NCI-H1105 treated with DMSO at 0.1 percent for 48 hours (cell line): Measurements from ENCODE around the gene CDH4.

Experiments
- DNase-seq: peaks from one replicate; lab custom pipeline; 2025; lab: John Stamatoyannopoulos, UW

The CDH4 gene

DNA sequence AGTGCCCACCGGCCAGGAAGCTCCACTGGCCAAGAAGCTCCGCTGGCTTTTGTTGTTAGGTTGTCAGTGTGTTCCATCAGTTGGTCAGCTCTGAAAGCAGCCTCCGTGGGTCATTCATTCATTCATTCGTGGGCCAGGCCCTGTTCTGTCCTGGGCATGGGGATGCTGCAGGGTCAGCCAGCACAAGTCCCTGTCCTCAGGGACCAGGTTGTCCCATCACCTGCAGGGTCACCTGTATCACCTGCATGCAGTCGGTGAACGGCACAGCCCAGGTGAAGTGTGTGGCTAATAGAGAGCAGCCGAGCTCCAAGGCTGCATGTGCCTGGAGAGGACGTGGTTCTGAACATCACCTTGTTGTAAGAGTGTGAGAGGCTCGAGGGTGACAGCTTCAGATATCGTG, 403.5 kb downstream of the CDH4 start:
- DNase-seq = no peak

DNA sequence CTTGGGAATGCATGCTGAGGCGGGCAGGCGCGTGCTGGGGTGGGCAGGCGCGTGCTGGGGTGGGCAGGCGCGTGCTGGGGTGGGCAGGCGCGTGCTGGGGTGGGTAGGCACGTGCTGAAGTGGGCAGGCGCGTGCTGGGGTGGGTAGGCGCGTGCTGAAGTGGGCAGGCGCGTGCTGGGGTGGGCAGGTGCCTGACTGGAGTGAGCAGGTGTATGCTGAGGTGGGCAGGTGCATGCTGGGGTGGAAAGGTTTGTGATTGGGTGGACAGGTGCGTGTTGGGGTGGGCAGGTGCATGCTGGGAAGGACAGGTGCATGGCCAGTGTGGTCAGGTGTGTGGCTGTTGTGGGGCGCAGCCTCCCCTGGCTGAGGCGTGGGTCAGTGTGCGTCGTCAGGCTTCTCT, 404.1 kb downstream of the CDH4 start:
- no peak for DNase-seq

DNA sequence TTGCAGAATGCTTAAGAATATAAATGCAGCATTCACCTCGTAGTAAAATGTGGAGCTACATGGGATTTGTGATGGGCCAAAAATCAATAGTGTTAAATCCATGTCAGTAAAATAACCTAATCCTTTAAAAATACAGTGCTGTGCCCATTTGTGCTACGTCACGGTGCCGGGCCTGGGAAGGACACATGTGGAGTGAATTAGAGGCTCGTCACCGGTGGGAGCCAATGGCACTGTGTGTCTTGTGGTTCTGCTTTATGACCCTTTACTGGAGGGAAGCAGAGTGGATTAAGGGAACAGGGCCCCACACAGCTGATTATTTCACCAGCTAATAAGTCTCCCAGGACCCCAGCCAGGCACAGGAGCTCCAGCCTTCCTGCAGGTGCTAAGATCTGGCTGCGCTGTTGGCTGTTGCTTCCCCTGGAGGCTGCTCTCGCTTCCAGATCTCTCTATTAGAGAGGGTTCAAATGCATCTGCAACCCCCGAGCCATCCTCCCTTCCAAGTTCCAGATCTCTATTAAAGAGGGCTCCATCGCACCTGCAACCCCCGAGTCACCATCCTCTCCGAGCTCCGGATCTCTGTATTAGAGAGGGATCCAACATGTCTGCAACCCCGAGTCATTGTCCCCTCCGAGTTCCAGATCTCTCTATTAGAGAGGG, 405.8 kb downstream of the CDH4 start:
- no peak for DNase-seq

DNA sequence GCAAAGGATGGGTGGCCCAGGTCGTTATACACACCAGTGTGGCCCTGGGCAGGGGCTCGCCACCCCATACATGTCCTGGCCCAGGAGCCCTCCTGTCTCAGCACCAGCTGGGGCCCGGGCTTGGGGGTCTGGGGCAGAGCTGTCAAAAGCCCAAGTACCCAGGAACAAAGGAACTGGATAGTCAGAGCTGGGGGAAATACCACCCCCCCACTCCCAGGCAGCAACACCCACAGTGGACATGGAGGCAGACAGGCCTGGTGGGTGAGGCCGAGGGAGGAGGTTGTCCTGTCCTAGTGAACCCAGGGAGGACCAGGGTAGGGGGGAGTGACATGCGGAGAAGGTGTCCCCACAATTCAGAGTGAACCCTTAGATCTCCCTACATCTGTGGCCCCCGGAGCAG, 406.5 kb downstream of the CDH4 start:
- DNase-seq = no peak

DNA sequence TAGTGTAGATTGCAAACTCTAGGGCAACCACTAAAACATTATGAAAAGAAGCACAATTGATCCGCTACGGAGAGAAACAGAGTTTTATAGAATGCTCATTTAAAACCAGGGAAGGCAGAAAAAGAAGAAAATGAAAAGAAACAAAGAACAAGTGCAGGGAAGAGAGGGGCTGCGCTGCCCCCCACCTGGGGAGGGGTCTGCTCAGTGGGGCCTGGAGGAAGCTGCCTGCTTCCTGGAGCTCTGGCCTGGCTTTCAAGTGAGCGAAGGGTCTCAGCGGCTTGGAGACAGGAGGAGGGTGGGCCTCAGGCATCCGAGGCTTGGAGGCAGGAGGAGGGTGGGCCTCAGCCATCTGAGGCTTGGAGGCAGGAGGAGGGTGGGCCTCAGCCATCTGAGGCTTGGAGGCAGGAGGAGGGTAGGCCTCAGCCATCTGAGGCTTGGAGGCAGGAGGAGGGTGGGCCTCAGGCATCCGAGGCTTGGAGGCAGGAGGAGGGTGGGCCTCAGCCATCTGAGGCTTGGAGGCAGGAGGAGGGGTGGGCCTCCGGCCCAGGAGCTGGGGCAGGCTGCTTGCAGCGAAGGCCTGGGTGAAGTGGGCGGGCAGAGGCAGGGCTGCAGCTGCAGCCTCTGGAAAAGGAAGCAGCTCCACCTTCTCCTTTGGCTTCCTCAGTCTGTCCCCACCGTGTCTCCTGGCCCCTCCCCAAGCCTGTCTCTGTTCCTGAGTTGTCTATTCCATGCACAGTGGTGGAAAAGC, 407.4 kb downstream of the CDH4 start:
- DNase-seq = peak; percentile 78

DNA sequence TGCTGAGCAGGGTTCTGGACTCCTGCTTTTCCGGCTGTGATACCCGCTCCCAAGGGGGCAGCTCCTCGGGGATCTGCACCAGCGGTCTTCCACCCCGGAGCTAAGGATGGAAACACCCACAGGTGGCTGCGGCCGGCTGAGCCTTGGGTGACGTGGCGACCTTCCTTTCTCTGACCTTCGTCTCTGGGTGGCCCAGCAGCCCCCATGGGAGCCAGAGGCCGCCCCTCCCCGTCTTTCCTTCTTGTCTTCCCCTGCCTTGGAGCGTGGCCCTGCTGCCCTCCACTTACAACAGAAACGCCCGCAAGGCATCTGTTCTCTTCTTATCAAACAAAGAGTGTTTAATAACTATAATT, 407.9 kb downstream of the CDH4 start:
- peak; percentile 78 for DNase-seq

DNA sequence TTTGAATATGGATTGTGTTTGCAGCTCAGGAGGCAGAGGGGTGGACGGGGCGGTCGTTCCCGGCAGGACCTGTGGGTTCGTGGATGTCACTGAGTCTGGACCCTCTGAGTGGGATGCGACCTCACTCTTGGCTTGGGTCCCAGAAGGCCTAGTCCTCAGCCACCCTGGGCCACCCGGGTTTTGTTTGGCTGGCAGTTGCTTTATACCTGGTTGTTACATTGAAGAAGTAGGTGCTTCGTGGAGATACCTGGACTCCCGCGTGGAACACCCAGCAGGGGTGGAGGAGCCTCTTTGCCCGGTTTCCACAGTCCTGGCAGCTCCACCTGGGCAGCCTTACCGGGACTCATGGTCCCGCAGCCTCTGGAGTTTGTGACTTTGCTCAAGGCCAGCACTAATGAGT, 408.5 kb downstream of the CDH4 start:
- no peak for DNase-seq

DNA sequence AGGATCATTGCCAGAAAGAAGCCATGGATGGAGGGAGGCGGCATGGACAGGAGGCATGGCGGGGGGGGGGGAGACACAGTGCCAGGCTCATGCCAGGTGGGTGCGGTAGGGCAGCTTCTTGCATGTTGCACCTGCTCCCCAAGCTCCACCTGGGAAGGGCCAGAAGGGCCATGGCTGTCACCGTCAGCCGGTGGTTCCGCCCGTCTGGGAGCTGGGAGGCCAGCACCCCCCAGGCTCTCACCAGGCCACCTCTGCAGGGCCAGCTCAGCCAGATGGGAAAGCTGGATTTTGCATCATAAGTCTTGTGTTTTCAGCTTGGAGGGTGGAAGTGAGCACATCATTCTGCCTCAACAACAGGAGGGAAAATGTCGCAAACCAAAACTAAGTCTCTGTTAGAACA, 409.0 kb downstream of the CDH4 start:
- DNase-seq = peak; percentile 60

DNA sequence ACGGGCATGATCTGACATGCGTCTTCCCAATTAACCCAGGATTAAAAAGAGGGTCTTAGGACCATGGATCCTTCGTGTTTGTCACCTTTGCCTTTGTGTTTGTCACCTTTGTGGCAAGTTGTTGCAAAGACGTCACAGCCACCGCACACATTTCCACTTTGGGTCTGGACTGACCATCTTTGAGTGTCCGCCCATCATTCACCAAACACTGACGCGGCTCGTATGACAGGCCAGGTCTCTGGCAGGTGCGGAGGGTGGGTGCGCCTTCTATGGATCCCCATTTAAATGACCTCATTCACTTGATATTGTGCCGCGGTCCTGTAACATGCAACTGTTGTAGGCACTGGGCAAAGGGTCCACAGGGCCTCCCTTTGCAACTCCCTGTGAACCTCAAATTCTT, 409.5 kb downstream of the CDH4 start:
- peak; percentile 30 for DNase-seq

DNA sequence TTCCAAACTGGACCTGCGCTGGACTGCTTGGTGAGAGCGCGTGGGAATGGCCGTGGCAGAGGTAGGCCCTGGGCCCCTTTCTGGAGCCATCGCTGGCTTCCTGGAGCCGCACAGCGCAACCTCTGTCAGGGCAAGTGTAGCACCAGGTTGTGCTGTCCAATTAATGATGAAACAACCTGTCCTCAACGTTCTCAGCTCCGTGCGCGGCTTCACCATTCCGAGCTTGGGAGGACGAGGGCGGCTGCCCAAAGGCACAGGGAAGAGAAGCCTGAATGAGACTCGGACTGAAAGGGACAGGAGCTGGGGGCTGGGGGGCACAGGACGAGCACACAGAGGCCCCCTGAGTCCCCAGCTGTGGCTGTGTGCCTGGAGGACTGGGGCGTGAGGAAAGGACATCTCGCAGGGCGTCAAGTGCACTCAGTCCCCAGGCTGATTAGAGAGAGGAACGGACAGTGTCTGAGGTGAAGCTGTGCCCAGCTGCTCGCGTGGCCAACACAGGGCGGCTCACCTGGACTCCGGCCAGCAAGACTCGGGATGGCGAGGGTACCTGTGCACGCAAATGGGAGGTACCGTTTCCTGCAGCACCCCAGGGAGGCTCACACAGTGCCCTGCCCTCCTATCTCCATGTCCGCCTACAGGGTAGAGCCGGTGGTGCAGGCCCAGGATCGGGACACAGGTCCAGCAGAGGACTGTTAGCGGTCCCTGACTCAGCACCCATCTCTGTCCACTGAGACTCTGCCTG, 410.3 kb downstream of the CDH4 start:
- DNase-seq = no peak

DNA sequence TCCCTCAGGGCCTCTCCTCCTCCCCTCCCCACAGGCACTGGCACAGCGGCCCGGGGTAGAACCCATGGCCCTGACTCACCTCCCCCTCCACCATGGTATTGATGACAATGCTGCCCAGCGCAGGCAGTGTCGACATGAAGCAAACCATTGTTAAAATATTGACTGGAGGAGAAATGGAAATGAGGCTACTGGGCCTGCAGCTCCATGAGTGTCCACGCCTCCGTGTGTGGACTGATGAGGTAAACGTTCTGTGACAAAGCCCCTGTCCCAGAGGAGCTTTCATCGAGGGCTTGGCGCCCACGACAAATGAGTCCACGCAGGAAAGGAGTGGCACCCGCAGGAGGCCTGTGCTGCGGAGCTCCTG, 410.9 kb downstream of the CDH4 start:
- DNase-seq = no peak

DNA sequence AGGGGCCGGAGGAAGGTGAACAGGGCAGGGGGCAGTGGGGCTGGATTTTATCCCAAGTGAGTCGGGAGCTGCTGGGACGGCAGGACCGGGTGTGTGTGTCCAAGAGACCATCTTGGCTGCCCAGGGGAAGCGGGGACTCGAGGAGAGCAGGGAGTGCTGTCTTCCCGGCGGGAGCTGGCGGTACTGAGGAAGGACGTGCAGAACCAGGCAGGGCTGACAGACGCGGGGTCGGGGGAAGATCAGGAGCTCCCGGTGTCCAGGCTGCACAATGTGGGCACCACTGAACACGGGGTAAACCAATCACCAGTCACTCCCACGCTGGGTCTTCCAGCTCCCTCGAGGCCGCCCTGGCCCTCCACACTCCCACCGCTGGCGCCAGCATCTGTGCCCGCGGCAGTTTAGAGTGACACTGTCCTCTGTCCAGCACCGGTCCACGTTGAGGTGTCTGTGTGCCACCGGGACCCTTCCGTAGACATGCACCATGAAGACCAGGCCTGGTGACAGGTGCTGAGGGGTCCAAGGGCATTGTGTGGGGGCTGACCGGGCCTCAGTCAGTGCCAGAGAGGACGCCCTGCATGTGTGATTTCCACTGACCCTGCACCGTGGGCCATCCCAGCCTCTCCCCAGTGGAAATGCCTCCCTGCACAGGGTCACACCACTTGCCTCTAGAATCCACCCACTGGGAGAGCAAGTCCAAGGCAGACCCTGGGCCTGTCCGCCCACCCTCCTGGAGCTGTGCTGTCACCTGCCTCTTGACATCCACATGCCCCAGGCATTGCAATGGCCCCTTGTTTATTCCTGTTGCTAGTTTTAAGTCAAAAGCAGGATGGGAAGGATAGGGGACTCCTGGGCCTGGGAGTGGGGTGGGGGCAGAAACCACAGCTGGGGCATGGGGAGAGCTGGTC, 411.7 kb downstream of the CDH4 start:
- no peak for DNase-seq

DNA sequence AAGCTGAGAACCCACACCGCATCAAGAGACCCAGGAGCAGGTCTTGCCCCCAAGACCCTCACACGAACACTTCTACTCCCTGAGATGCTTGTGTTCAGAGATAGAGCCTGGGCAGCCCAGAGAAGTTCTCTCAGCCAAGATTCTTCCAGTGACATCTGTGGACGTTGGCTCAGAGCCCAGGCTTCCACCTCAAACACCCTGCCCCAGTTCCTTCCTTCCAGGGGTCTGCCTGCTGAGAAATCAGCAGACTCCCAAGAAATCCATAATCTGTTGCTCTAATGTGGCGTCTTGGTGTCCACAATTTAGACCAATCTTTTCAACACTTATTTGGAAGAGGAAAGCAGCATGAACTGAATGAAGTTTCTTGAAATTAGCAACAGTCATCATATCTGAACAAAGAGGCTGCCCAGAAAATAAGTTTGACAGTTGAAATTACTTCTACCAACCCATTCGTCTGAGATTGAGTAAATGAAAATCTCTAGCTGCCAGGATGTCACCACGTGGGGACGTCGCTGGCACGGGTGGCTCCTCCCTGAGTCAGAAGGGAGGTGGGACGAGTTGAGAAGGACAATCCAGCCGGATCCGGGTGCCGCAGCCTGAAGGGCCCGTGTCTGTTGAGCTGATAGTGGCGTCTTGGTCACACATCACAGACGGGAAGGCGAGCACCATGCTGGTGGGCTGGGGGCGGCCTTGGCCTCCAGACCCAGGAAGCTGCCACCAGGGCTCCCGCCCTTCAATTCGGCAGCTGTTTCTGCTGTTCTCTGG, 412.7 kb downstream of the CDH4 start:
- no peak for DNase-seq

DNA sequence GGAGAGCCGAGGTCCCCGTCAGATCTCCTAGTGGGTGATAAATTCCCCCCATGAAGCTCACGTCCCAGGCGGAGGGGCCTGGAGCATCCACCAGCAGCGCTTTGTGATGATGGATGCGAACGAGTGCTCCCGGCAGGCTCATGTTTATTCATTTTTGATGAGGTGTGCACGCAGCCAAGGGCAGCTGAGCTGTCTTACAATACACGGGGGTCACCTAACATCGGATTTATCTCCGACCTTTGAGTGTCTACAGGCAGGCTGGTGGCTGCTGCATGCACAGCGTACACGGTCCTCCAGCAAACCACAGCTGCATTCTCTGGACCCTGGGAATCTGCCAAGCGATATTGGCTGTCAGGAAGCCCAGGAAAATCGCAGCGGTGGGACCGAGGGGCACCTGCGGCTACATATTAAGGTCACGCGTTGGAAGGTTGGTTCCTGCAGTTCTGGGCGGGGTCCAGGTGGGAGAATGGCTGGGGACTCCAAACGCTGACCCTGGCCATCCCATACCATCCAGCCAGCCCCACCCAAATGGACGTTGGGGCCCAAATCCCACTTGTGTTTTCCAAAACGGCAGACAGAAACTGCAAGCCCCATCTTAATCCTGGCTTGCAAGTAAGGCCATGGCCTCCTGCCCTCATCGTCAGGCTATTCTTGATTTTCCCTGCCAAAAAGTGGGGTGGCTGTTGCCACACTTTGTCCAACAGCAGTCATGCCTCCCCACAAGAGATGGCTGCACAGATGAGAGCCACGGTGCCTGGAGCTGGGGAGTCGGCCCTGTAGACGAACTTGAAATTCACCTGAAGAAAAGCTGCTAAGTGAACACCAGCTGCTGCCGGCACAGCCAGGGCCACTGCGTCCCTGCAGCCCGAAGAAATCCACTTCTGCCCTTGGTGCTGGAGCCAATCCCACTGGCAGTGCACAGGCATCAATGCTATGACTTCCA, 413.7 kb downstream of the CDH4 start:
- no peak for DNase-seq

DNA sequence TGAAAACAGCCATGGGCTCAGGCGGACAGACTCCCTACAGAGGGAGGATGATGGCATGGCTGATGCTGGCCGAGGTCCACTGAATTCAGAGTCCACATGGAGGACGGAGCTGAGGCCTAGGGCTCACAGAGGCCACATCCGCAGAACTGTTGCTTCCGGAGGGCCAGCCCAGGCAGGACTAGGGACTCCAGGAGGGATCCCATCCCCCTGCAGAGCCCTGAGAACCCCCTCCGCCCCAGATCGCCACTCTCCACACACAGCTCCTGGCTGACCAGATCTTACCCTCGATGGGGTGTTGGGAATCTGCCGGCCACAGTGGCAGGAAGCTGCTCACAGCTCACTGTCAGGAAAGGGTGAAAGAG, 414.4 kb downstream of the CDH4 start:
- no peak for DNase-seq

DNA sequence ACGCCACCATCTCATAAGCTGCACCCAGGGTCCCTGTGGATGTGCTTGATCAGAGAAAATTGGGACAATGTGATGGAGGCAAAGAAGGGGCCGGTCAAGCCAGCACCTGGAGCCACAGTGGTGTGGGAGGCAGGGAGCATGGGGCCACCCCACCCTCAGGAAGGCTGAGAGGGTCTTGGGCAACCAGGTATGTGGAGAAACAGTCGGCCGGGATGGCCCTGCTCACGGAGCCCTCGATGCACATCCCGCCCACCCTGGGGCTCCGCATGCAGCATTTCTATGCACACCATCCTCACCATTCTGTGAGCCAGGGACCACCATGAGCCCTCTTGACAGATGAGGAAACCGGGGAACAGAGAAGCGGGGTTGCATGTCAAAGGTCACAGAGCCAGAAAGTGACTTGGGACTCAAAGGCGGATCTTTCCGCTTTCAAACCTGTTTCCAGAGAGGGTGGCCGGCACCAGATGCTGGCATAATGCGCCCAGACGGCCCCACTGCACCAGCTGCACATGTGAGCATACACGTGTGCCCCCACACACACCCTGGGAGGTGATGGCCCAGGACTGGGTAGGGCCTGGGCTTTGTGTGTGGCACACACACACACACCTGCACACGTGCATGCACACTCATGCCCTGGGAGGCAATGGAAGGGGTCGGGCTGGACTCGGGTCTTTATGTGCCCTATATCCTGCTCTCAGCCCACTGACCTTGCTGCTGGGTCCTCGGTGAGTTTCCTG, 415.2 kb downstream of the CDH4 start:
- DNase-seq = no peak

DNA sequence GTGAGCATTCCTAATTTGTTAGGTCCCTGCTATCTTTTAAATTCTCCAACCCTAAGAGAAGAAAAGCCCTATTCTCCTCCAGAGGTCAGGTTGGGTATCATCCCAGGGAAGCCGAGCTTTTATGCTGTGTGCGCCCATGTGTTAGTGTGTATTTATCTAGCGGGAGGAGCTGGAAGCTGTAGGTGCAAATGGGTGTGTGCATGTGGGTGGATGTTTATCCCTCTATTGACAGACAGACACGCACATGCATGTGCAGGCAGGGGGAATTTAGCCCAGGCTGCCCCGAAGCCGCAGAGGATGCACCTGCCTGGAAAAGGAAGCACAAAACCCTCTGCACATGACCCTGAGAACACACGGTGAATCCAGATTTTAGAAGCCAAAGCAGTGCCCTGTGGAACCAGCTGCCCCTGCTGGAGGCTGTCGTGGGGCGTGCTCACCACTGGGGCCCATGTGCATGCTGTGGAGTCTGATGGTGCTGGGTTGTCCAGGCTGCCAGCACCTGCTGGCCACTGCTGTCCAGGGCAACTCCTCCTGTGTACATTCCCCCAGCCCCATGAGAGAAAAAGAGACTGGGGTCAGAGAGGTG, 416.1 kb downstream of the CDH4 start:
- peak; percentile 64 for DNase-seq

DNA sequence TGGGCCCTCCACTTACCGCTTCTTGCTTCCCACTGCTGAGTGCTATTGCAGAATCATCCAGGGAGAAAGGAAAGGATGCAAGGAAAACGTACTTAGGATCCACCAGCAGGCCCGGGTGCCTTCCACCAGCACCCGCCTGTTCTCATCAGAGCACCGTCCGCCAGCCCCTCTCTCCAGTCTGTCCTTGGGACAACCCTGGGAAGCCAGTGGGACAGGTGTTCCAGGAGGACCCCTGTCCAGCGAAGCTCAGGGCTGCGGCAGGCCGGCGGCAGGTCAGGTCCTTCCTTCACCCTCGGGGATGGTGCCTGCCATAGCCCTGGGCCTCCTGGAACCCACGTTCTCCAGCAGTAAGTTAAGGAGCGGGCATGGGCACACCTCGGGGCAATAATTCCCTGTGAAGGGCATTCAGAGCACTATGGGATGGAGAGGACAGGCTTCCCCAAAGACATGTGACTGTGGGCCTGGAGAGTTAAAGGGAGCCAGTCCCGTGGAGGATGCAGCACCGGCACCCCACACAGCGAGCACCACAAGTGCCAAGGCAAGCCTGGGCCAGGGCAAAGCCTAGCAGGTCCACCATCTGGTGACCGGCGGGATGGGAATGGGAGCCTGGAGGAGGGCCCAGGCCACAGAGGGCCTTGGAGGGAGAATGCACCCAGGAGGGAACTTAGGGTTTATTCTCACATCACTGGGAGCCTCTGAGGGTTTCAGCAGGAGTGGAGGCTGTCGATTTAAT, 416.9 kb downstream of the CDH4 start:
- no peak for DNase-seq

DNA sequence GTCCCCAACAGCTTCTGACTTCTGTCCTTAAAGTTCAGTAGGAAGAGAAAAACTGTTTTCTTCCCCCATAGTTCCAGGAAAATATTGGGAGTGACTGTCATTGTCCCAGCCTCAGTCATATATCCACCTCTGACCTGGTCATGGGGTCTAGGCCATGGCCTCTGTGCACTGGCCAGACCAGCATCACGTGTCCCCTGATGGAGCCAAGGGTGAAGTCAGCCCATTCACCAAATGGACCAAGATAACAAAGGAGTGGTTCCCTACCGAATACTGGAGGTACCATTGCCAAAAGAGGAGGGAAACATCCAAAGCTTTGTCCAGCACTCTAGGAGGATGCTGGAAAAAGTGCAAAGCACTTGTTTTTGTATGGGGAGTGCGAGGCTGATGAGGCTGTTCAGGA, 418.2 kb downstream of the CDH4 start:
- no peak for DNase-seq
